AG04449 (cell line): ENCODE measurements around the gene S100A12.

Experiments used
- CTCF ChIA-PET: fragments of 350-600 bp; formaldehyde crosslinking; extraction: SDS; loops from one replicate; lab custom pipeline; 2021; ENCODE audit warnings: antibody characterized with exemption; lab: Yijun Ruan, JAX
- POLR2A ChIA-PET: fragments of 400-600, 350-600 bp; formaldehyde crosslinking; extraction: SDS; loops from one replicate; lab custom pipeline; 2020; ENCODE audit warnings: antibody characterized with exemption, inconsistent platforms; lab: Yijun Ruan, JAX
- DNase-seq: peaks from one replicate; pipeline ENCODE4 v3.0.0-alpha.2; 2010; ENCODE audit warnings: low read depth, low spot score
- H3K4me3 ChIP-seq: 2 replicates; pipeline ENCODE4 v1.5.1; 2011; ENCODE audit warnings: low read depth, mild to moderate bottlenecking, control low read depth, low read length
- TF ChIP-seq, protein P1 (sequence below): IDR thresholded peaks from one replicate; pipeline ENCODE4 v1.5.1; 2011; ENCODE audit warnings: mild to moderate bottlenecking, moderate library complexity, low read length, control low read depth, inconsistent platforms; ENCODE audit not compliant: insufficient read depth; ENCODE audit errors: missing control alignments

S100A12 gene

DNA sequence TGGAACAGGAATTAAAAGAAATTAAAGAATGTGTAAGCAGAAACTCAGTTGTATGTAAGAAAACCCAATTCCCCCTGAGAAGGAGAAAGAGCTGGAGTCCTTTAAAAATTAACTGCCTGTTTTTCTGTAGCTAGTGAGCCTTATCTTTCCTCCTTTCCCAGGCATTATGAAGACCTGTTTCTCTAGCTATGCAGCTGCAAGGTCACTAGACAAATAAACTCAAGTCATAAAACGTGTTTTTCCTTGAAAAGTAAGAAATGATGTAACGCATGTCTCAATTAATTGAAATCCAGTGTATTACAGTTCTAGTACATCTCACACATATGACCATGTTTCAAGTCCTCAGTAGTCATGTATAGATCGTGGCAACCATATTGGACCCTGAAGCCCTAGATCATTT is 5.3 kb downstream of the S100A12 start:
- H3K4me3 ChIP-seq = no peak overlapping the region
- CTCF ChIA-PET = no interaction called here
- DNase-seq = no peak
- TF ChIP-seq, protein P1, sequence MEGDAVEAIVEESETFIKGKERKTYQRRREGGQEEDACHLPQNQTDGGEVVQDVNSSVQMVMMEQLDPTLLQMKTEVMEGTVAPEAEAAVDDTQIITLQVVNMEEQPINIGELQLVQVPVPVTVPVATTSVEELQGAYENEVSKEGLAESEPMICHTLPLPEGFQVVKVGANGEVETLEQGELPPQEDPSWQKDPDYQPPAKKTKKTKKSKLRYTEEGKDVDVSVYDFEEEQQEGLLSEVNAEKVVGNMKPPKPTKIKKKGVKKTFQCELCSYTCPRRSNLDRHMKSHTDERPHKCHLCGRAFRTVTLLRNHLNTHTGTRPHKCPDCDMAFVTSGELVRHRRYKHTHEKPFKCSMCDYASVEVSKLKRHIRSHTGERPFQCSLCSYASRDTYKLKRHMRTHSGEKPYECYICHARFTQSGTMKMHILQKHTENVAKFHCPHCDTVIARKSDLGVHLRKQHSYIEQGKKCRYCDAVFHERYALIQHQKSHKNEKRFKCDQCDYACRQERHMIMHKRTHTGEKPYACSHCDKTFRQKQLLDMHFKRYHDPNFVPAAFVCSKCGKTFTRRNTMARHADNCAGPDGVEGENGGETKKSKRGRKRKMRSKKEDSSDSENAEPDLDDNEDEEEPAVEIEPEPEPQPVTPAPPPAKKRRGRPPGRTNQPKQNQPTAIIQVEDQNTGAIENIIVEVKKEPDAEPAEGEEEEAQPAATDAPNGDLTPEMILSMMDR = no peak
- POLR2A ChIA-PET = no interaction called here

DNA sequence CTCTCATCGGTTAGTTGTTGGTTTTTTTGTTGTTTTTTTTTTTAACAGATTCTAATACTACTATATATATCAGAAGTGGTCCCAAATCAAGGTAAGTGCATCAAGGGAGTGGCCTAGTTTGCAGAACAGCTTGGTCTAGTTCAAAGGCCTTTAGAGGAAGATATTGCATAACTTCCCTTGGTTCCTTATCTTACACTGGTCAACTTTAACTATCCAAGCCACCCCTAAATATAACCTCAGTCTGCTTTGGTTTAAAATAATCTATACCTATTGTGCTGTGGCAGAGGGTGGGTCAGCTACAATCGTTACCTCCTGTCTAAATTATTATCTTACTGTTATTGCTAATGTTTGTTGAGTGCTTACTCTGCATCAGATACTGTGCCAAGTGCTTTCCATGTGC is 6.9 kb downstream of the S100A12 start:
- TF ChIP-seq, protein P1 = no peak
- ChIA-PET CTCF (interaction anchor here (1.4 kb wide), 1 partner anchor 16 kb away, joined by 3 read pairs; no protein-coding TSS in a partner anchor), POLR2A (no interaction called here)
- no peak for DNase-seq
- H3K4me3 ChIP-seq = no peak overlapping the region

DNA sequence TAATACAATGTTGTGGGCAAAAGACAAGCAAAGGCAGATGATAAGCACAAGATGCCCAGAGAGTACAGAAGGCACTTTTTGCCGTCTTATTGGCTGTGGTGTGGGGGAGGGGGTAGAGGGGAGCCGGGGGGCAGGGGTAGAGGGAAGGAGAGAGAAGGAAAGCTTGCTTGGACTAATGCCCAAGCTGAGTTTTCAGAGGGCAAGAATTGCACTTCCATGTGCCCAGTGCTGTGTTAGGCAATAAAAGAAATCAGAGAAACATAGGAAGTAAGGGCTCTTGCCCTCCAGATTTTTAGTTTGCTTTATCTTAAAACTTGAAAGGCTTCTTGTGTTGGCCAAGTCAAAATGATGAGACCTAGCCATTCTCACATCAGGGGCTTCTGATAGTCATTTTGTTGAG is 8.3 kb downstream of the S100A12 start:
- no peak overlapping the region for H3K4me3 ChIP-seq
- CTCF ChIA-PET = interaction anchor here (1.7 kb wide), 1 partner anchor 10 kb away, joined by 4 read pairs; the partner anchor contains the start of gene S100A9
- DNase-seq = no peak
- POLR2A ChIA-PET = no interaction called here
- TF ChIP-seq, protein P1 = no peak

DNA sequence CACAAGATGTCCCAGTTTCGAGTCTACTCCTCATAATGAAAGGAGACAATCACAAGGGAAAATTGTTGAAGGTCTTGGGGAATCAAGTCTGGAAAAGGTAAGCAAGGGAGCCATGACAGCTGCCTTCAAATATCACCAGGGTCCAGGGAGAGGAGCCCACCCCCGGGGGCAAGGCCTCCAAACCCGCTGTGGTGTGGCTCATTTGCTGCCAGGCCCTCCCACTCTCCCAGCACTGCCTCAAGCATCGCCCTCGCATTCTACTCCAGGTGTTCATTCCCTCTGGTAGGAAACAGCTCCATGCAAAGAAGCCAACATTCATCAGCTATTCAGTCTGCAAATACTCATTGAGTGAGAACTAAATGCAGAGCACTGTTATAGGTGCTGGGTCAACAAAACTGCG is 9.2 kb downstream of the S100A12 start:
- POLR2A ChIA-PET = no interaction called here
- CTCF ChIA-PET = interaction anchor here (1.7 to 1.9 kb wide), 2 partner anchors 9 to 11 kb away, joined by 4 read pairs; partner anchors contain the start of gene S100A9
- no peak overlapping the region for H3K4me3 ChIP-seq
- TF ChIP-seq, protein P1 = no peak
- no peak for DNase-seq

DNA sequence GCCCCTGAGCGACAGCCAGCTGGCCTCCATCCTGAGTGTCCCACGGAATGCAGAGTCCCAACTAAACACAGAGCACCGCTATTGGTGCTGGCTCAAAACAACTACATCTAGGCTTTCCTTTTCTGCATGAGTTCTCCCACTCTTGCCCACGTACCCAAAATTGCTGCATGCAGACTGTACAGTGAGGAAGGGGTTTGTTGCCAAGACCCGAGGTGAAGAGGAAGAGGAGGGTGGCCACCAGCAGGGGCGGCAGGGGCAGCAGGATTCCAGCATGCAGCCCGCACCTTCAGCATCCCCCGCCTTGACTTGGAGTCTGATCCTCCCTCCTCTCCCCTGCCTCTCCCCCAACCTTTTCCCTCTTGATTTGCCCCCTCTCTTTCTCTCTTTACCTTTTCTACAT is 9.7 kb downstream of the S100A12 start:
- DNase-seq = no peak
- POLR2A ChIA-PET = no interaction called here
- CTCF ChIA-PET = interaction anchor here (1.8 to 1.9 kb wide), 2 partner anchors 10 to 14 kb away, joined by 4 to 5 read pairs; no protein-coding TSS in a partner anchor
- TF ChIP-seq, protein P1 = no peak
- no peak overlapping the region for H3K4me3 ChIP-seq

DNA sequence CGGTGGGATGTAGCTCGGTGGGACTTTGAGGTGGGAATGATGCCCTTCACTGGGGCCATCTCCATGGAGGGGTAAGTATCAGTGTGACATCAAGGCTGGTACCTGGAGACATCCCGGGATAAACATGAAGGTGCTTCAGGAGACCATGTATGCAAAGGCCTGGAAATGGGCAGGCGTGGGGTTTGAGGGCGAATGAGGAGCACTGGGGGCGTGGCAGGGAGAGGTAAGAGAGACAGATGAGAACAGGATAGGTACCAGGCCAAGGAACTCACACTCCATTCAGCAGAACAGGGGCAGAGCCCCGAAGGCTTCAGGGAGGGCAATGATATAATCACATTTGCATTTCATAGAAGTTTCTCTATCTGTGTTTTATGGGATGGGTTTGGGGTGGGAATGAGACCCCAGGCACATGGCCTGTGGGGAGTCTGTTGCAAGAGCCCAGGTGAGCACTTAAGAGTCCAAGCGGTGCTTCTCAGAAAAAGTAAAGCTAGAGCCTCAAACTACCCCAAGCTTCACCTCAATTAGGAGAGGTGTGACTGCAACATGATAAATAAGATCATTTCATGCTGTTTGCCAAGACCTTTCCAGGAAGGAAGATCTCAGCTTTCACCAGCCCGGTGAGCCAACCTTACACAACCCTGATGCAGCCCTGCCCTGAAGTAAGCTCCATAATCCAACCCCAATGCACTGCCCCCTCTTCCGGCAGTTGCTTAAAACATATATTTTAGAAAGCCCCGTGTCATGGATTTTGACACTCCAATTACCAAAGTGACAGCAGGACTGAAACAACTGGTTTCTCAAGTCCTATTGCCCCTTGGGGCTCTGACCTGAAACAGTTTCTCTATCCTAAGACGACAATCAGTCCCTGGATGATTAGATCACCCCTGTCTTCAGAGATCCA is 10.4 kb downstream of the S100A12 start:
- no peak for DNase-seq
- H3K4me3 ChIP-seq = no peak overlapping the region
- TF ChIP-seq, protein P1 = no peak
- POLR2A ChIA-PET = no interaction called here
- CTCF ChIA-PET = interaction anchor here (1.8 to 1.9 kb wide), 2 partner anchors 10 to 13 kb away, joined by 4 to 5 read pairs; no protein-coding TSS in a partner anchor
